NCI-H2196 treated with DMSO at 0.1 percent for 48 hours (cell line): ENCODE data around the gene SETD1A.
A peak's percentile ranks its signal among the peaks of the same experiment; 100 is the strongest.
"Not testable (repeated sequence)": the region's sequence is repeated elsewhere in the genome, so short reads cannot be mapped to it uniquely, and the experiment has no call there.

Source experiments
- DNase-seq: peaks from one replicate; lab custom pipeline; 2025; ENCODE audit not compliant: unreplicated experiment; lab: John Stamatoyannopoulos, UW

SETD1A gene

DNA sequence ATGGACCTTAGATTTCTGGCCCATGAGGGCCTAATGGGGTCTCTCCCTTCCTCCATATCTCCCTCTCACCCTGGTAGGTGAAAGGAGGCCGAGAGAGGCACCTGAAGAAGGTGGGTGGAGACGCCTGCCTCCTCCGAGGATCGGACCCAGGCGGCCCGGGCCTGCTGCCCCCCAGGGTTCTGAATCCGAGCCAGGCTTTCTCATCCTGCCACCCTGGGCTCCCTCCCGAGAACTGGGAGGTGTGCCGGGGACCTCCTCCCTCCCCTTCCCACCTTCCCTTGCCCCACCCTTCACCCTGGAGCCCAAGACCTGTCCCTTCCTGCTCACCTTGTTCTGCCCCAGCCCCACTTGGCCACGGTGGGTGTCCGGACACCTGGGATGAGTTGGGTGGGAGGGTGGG is 29.2 kb upstream of the SETD1A start:
- no peak for DNase-seq

DNA sequence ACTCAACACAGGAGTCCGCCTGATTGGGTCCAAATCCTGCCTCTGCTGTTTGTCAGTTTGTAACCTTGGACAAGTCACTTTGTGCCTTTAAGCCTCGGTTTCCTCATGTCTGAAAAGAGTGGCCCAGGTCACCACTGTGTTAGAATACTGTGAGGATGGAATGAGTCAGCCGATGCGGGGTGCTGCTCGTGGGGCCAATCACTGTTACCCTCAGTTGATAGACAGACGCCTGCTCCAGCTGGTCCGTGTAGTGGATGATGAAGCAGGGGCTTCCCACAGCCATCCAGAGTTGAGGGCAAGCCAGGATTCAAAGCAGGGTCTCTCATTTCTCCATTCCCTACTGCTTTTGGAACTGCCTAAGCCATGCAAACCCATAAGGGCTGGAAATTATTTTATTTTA is 28.4 kb upstream of the SETD1A start:
- DNase-seq, result no peak

DNA sequence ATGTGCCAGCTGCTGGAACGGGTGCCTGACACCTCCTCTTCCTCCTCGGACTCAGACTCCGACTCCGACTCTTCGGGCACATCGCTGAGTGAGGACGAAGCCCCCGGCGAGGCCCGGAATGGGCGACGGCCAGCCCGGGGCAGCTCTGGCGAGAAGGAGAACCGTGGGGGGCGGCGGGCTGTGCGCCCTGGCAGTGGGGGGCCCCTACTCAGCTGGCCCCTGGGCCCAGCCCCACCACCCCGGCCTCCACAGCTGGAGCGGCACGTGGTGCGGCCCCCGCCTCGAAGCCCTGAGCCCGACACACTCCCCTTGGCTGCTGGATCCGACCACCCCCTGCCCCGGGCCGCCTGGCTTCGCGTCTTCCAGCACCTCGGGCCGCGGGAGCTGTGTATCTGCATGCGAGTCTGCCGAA is 27.4 kb upstream of the SETD1A start:
- no peak for DNase-seq

DNA sequence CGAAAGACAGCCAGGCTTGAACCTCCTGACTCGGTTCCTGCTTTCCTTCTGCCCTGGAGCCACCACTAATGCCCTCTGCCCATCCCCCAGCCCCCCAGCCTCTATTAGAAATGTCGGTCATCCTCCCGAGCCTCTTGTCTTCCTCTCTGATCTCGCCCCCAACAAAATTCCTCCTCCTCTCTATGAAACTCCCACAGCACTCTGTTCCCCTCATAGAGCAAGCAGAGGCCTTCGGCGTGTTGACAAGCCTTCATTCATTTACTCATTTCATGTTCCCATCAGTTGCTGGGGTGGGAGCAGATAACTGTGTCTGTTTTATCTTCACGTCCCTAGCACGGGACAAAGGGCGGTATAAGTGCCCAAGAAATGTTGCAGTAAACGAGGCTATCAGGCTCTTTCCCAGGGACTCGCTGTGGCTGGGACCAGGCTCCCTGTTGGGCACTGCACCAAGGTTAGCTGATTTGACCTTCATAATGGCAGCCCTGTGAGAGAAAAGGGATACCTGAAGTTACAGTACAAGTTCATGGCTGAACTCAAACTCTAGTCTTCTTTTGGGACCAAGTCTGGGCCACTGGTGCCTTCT is 26.4 kb upstream of the SETD1A start:
- no peak for DNase-seq

DNA sequence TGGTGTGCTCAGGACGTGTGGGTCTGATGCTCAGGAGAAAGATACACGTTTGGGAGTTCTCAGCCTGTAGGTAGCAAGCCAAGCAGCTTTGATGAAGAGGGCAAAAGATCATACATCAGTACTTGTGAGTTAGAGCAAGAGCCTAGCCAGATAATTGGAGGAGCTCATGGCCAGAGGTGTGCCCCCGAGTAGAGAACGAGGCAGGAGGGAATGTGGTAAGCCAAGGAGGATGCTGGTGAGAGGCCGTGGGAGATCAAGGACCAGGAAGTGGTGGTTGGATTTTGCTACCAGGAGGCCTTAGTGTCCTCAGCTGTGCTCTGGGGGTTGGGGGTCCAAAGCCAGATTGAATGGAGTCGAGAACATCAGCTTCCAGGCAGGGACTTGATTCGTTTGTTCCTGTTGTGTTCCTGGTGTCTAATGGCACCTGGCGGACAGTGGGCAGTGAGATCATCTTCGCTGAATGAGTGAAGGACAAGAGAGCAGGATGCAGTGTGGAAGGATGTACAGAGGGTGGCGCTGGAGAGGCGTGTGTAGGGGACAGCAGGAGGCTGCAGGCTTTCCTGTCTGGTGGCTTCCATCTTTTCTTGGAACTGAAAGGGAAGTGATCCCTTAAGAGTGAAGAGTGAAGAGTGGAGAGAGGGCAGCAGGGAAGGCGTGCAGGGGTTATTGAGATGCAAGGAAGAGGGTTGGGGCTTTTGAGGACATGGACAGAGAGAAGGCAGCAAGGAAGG is 22.6 kb upstream of the SETD1A start:
- peak; percentile 34 for DNase-seq

DNA sequence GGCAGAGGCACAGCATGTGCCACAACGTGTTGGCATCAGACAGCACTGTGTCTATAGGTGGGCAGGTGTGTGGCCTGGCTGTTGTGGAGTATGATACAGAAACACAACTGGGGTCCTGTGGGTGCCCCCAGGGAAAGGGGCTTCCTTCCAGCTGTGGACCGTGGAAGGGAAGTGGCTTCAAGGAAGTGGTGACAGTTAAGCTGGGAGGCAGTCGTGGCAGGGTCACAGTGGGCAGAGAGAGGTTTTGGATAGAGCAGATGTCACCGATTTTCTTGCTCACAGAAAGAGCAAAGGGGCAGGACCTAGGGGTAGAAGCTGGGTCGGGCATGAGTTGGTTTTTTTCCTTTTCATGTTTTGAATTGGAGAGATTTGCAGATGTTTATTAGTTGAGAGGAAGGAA is 19.9 kb upstream of the SETD1A start:
- no peak for DNase-seq

DNA sequence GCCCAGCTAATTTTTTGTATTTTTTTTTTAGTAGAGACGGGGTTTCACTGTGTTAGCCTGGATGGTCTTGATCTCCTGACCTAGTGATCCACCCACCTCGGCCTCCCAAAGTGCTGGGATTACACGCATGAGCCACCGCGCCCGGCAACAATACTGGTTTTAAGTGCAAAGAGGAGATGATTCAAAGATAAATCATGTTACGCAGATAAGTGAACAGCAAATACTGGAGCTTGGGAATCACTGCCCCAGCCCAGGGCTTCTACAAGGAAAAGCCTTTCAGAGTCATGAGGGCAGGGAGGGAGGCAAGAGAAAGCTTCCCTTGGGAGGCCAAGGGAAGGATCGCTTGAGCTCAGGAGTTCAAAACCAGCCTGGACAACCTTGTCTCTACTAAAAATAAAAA is 18.0 kb upstream of the SETD1A start:
- not testable (repeated sequence) for DNase-seq

DNA sequence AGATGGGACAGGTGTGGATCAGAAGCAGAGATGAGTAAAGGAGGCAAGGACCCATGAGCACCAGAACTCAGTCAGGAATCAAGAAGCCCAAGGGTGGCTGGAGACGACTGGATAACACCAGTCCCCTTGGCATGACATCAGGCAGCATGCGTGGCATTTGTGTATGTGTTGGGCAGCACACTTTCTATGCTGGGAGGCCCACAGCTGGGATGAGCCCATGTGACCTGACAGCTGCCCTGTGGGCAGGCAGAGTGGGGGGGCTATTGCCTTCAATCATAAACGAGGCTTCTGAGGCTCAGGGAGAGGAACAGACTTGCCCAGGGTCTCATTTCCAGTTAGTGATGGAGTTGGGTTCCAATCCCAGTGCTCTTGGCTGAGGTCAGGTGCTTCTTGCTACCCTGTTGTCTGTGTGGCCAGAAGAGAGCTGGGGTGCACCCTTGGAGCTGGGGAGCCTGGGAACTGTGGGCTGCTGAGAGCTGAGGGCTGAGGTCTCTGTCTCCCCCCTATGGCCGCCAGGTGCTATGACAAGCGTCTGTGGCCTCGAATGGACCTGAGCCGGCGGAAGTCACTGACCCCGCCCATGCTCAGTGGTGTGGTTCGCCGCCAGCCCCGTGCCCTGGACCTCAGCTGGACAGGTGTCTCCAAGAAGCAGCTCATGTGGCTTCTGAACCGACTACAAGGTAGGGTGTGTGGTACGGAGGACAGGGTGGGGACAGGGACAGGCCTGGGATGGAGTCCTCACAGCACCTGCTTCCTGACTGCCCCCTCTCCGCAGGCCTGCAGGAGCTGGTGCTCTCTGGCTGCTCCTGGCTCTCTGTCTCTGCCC is 15.7 kb upstream of the SETD1A start:
- DNase-seq, result peak; percentile 68

DNA sequence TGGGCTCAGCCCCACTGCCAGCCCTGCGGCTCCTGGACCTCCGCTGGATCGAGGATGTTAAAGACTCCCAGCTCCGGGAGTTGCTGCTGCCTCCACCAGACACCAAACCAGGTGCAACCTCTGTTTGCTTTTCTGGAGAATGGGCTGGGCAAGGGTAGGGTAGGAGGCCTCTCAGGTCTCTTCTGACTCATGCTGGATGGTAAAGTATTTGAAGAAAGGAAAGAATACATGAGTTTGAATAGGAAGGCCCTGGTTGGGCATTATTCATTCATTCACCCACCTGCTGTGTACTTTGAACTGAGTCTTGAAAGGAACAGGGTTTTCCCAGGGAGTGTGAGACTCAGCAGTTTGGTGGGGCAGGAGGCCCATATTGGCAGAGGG is 15.1 kb upstream of the SETD1A start:
- no peak for DNase-seq

DNA sequence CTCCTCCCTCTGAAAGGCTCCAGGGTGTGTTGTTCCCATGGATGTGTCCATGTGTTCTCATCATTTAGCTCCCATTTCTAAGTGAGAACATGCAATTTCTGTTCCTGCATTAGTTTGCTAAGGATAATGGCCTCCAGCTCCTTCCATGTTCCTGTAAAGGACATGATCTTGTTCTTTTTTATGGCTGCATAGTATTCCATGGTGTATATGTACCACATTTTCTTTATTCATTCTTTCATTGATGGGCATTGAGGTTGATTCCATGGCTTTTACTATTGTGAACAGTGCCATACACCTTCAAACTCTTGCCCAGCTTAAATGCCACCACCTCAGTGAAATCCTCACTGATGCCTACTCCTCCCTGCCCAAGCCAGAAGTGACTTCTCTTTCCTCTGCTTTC is 13.2 kb upstream of the SETD1A start:
- DNase-seq, result no peak

DNA sequence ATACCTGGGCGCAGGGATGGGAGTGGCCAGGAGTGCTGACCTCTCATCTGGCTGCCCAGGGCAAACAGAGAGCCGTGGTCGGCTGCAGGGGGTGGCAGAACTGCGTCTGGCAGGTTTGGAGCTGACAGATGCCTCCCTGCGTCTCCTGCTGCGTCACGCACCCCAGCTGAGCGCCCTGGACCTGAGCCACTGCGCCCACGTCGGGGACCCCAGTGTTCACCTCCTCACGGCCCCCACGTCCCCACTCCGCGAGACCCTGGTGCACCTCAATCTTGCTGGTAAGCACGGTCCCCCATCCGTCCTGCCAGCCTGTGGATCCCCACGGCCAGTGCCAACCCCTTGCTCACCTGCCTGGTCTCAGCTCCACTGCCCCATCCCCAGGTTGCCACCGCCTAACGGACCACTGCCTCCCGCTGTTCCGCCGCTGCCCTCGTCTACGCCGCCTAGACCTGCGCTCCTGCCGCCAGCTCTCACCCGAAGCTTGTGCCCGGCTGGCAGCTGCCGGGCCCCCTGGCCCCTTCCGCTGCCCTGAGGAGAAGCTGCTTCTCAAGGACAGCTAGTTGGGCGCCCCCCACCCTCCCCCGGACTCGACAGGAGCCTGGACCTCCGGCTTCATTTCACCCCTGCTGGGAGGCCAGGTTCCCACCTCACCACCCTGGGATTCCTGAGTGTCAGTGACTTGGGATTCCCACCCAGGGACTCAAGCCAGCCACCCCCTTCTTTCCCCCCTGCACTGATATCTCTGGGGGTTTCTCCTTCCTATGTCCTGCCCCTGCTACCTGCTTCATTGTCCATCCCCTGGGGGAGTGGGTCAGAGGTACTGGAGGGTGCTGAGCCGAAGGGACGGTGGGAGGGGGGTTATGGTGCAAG is 10.6 kb upstream of the SETD1A start:
- no peak for DNase-seq

DNA sequence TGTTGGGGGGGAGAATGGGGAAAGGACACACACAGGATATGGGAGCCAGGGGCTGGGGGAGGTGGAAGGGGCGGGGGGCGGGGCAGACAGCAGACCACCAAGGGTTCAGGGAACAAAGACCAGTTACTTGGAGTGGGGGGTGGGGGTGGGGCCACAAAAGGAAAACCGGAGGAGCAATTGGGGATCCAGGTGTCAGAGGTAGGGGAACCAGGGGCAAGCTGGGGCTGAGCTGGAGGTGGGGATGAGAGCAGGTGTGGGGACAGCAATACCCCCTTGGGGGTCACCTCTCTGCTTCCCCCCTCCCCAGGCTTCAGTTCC is 10.1 kb upstream of the SETD1A start:
- no peak for DNase-seq

DNA sequence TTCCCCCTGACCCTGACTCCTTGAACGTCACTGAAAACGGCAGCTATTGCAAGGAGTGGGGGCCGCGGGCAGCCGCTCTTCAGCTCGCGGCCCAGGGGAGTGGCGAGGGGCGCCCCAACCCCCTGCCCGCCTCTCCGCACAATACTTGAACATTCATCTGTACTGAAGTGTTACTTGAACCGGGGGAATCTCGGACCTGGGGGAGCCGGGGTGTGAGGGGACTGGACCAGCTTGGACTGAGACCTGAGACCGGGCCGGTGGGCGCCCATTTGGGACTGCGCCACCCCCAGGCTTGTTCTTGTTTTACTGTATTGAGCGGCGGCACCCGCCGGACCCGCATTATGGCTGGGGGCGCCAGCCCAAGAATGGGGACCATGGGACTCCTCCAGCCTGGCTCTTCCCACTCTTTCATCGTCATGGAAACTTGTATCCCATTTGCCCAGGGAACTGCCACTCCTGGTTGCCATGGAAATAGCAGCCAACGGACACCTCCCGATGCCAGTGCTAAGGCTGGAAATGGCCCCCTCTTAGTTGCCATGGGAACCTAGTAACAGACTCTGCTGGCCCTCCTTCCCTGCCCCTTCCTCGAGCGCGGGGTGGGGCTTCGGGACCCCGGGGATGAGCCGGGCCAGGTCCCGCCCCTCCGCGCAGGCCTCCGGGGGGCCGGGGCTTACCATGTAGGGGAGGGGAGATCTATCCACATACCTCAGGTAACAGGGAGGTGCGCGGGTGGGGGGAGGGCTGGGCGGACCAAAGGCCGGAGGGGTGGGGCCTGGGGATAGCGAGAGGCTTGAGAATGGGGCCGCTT is 9.5 kb upstream of the SETD1A start:
- DNase-seq, result peak; percentile 95

DNA sequence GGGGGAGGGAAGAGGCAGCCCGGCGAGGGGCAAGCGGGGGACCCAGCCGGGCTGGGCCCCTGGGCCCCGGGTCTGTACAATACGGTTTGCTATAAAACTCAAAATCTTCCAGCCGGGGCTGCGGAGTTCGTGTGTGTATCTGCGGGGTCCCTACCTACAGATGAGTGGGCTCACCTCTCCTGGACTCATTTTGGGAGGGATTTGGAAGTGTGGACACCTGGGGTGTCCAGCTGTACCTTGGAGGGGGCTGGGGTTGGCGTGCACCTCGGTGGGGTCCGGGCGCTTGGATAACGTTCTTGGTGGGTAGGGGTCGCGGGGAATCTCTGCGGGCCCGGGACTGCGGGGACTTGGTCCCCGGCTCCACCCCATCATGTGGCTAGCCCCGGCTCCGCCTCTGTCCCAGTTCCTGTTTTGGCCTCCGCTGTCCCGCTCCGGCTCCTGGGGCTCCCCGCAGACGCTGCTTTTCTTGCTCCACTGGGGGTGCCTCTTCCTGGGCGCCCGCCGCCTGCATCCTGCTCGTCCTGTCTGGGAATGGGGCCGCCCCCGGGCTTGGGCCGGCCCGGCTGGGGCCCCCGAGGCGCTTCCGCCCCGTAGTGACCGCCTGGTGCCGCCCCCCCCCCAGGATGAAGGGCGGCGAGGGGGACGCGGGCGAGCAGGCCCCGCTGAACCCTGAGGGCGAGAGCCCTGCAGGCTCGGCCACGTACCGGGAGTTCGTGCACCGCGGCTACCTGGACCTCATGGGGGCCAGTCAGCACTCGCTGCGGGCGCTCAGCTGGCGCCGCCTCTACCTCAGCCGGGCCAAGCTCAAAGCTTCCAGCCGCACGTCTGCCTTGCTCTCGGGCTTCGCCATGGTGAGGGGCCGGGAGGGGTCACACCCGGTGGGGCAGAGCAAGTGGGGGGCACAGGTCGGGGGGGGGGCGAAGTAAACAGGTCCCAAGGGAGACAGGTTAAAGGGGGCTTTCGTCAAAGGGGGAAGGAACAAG is 8.6 kb upstream of the SETD1A start, which contains the start of gene ORAI3:
Gene ORAI3, plus strand, starts transcription at position 402 of the 983 bp plus-strand sequence. Its CDS starts 222 bp downstream, at position 624.
- no peak for DNase-seq

DNA sequence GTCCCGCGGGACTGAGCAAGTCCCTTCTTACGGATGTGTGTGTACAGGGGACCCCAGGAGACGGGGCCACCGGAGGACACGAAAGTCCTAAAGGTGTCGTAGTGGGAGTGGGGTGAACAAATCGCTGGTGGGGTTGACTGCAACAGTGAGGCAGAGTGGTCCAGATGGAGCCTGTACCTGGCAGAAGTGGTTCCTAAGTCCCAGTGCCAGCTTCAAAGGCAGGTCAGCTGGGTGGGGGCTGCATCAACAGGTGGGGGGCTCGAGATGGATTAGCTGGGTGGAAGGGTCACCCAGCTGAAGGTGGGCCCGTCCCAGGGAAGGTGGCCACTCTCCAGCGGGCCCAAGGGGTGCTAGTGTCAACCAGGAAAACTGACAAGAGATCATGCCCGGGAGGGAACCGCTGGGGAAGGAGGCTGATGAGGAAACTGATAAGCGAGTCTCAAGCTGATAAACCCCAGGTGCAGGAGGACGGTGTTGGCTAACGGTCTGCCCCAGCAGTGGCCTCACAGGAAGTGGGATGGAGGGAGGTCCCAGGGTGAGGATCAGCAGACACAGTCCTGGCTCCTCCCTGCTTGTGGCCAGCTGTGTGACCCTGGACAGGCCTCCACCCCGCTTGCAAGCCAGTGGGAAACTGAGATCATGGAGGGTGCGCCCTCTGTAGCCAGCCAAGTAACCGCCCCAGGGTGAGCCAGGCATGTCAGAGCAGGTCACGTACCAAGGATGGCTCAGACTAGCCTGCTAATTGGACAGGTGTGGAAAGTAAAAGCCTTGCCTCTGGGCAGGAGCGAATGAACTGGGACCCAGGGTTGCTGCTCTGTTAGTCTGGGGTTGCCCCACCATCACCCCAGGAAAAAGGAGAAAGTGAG is 7.7 kb upstream of the SETD1A start:
- peak; percentile 91 for DNase-seq

DNA sequence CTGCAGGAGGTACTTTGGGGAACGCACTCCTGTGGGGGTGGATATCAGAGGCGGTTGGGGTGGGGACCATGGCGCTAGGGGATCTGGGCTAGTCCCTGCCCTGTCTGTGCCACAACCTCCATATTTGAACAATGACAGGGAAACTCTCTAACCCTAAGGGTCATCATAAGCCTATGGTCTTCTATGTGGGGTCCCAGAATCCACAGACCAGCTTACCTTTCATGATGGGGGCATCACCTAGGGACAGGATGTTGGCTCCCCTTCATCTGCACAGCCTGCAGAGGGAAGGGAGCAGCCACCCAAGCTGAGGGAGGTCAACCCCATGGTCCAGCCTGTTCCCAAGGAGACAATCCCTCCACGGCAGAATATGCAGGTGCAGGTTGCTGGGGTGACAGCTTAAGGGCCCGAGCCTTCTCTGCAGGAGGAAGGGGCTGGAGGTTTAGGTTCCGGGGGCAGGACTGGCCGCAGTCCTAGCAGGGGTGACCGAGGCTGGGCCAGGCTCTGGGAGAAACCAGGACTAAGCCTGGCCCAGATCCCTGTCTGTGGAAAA is 7.0 kb upstream of the SETD1A start:
- no peak for DNase-seq

DNA sequence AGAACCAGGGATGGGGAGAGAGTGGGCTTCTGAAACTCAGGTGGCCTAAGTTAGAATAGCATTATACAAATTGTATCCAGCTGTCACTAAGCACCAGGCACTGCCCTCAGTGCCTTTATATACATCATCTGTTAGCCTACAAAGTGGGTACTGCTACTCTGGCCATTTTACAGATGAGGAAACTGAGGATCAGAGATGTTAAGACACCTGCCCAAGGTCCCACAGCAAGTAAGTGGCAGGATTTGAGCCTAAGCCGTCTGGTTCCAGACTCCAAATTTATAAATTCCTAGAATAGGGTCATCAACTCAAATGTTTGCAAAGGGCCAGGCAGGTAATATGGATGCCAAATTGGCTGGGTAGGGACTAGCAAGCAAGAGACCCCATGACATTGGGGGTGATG is 6.4 kb upstream of the SETD1A start:
- no peak for DNase-seq

DNA sequence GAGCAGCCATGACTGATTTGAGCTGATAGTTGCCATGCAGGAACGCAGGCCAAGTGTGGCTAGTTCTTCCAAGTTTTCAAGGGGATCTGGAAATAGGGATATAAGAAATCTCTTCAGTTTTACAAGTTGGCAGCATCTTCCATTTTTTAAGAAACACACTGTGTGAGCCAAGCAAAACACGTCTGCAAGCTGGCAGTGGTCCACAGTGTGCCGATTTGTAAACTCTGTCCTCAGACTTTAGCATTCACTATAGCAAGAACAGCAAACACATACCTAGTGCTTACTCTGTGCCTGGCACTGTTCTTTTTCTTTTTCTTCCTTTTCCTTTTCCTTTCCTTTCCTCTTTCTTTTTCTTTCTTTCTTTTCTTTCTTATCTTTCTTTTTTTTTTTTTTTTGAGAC is 5.8 kb upstream of the SETD1A start:
- DNase-seq, result no peak
